Fibroblast of skin of left biceps (primary cell): ENCODE measurements around the gene KIF5B.
"Not testable (repeated sequence)": the region's sequence is repeated elsewhere in the genome, so short reads cannot be mapped to it uniquely, and the experiment has no call there.

Source experiments
- DNase-seq, 2 experiments: peaks; one replicate each; pipeline ENCODE4 v3.0.0-alpha.2; 2013; ENCODE audit warnings: low read depth in 2 of 2

KIF5B gene

GRCh38 chr10:32056136-32057035 lies at the start of gene KIF5B:
Gene KIF5B (minus strand): TSS chr10:32056425. CDS start chr10:32055973, 452 bp downstream.
- peak in 1 of 2 experiments; percentile 63 for DNase-seq

- no peak for DNase-seq
Observed at GRCh38 chr10:32105782-32106382, 49.7 kb upstream of the KIF5B start.

GRCh38 chr10:32104622-32105509 lies 48.6 kb upstream of the KIF5B start:
- DNase-seq, result no peak

GRCh38 chr10:32104181-32104580 lies 48.0 kb upstream of the KIF5B start:
- DNase-seq, result no peak

- DNase-seq, result no peak
Observed at GRCh38 chr10:32103721-32104120, 47.5 kb upstream of the KIF5B start.

GRCh38 chr10:32098566-32099259 lies 42.5 kb upstream of the KIF5B start:
- DNase-seq, result not testable (repeated sequence)

GRCh38 chr10:32095116-32095733 lies 39.0 kb upstream of the KIF5B start:
- DNase-seq, result no peak

- DNase-seq, result no peak
Observed at GRCh38 chr10:32093650-32094049, 37.4 kb upstream of the KIF5B start.

- DNase-seq, result no peak
Observed at GRCh38 chr10:32091046-32091445, 34.8 kb upstream of the KIF5B start.

- no peak for DNase-seq
Observed at GRCh38 chr10:32084185-32084851, 28.1 kb upstream of the KIF5B start.

GRCh38 chr10:32077896-32078485 lies 21.8 kb upstream of the KIF5B start:
- DNase-seq, result no peak

GRCh38 chr10:32073659-32074058 lies 17.4 kb upstream of the KIF5B start:
- DNase-seq, result no peak

GRCh38 chr10:32073128-32073527 lies 16.9 kb upstream of the KIF5B start:
- DNase-seq, result no peak

- no peak for DNase-seq
Observed at GRCh38 chr10:32072025-32072800, 16.0 kb upstream of the KIF5B start.

- no peak for DNase-seq
Observed at GRCh38 chr10:32070645-32071044, 14.4 kb upstream of the KIF5B start.

GRCh38 chr10:32068569-32068968 lies 12.3 kb upstream of the KIF5B start:
- no peak for DNase-seq

GRCh38 chr10:32067931-32068330 lies 11.7 kb upstream of the KIF5B start:
- not testable (repeated sequence) for DNase-seq

- DNase-seq, result peak; percentile 57 to 67
Observed at GRCh38 chr10:32065856-32066255, 9.6 kb upstream of the KIF5B start.

GRCh38 chr10:32061440-32061839 lies 5.2 kb upstream of the KIF5B start:
- DNase-seq, result no peak
